Glutamatergic neuron (in vitro differentiated cells): ENCODE results near the gene DUSP10. TPM values are rescaled to one million over a fixed set of nuclear protein-coding genes. Genes with fewer than 3 reads are reported as not detected.

ENCODE experiments used
- DNase-seq: peaks from one replicate; pipeline ENCODE4 v3.0.0; 2022
- H3K27ac Mint-ChIP-seq: one replicate; pipeline ENCODE4 v1.8.0; 2020; ENCODE audit warnings: mild to moderate bottlenecking, mixed read lengths, inconsistent platforms; ENCODE audit not compliant: unreplicated experiment
- H3K27me3 Mint-ChIP-seq: one replicate; pipeline ENCODE4 v1.8.0; 2020; ENCODE audit warnings: mild to moderate bottlenecking, moderate library complexity, mixed read lengths, inconsistent platforms; ENCODE audit not compliant: unreplicated experiment
- H3K36me3 Mint-ChIP-seq: one replicate; pipeline ENCODE4 v1.8.0; 2020; ENCODE audit warnings: mild to moderate bottlenecking, mixed read lengths, inconsistent platforms; ENCODE audit not compliant: unreplicated experiment
- H3K4me1 Mint-ChIP-seq: one replicate; pipeline ENCODE4 v1.8.0; 2020; ENCODE audit warnings: mild to moderate bottlenecking, low read depth, mixed read lengths, inconsistent platforms; ENCODE audit not compliant: unreplicated experiment
- H3K4me3 Mint-ChIP-seq: one replicate; pipeline ENCODE4 v1.8.0; 2020; ENCODE audit warnings: mild to moderate bottlenecking, mixed read lengths, inconsistent platforms; ENCODE audit not compliant: unreplicated experiment
- H3K9me3 Mint-ChIP-seq: one replicate; pipeline ENCODE4 v1.8.0; 2020; ENCODE audit warnings: mild to moderate bottlenecking, moderate library complexity, mixed read lengths, inconsistent platforms; ENCODE audit not compliant: unreplicated experiment
- CTCF ChIP-seq: fragments of 200-600 bp; sonication (generic); IDR thresholded peaks from one replicate; pipeline ENCODE4 v1.5.0; 2021; ENCODE audit not compliant: partially characterized antibody, unreplicated experiment
- total RNA-seq: library from RNA; stranded (reverse); fragmentation: NEBNext Ultra II Directional; extraction: Animal tissue kit (Norgen Biotek cat#: 25700); gene quantifications from one replicate; pipeline ENCODE4 v1.2.1, GENCODE V29; 2021; ENCODE audit not compliant: unreplicated experiment

DUSP10 gene
- total RNA-seq, 1 donor from 2014 or later = 21.5 TPM

DNA sequence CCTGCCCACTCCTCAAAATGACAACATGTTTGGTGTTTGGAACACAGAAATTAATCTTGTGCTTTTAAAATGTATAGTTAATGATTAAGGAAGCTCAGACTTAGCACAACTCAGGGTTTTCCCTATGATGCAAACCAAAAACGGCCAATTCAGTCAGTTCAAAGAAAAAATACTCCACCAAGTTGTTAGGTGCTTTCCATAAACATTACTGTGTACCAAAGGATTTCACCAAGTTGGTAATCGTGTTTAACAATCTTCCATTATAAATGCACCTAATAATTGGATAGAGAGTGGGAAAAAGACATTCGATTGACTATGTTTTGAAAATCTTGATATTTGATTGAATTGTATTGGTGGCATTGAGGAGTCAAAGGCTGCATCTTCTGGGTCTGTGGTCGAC, 33.3 kb upstream of the DUSP10 start:
- TF ChIP-seq CTCF = no peak
- H3K36me3 Mint-ChIP-seq = no peaks in the 10 kb centered on the region
- H3K9me3 Mint-ChIP-seq = no peaks in the 10 kb centered on the region
- DNase-seq = no peak
- H3K27ac Mint-ChIP-seq = no peak overlapping the region
- H3K4me1 Mint-ChIP-seq = no peaks in the 10 kb centered on the region
- no peak overlapping the region for H3K4me3 Mint-ChIP-seq
- H3K27me3 Mint-ChIP-seq = peaks cover 4% of the 10 kb centered on the region

- TF ChIP-seq CTCF = no peak
- H3K4me3 Mint-ChIP-seq = no peak overlapping the region
- no peaks in the 10 kb centered on the region for H3K9me3 Mint-ChIP-seq
- no peaks in the 10 kb centered on the region for H3K36me3 Mint-ChIP-seq
- H3K4me1 Mint-ChIP-seq = no peaks in the 10 kb centered on the region
- DNase-seq = no peak
- H3K27me3 Mint-ChIP-seq = peaks cover 2% of the 10 kb centered on the region
- H3K27ac Mint-ChIP-seq = no peak overlapping the region
These were observed 32.4 kb upstream of the DUSP10 start for GRCh38 chr1:221774054-221774842.

GRCh38 chr1:221773383-221773782, 31.5 kb upstream of the DUSP10 start:
- TF ChIP-seq CTCF = no peak
- H3K4me3 Mint-ChIP-seq = no peak overlapping the region
- no peaks in the 10 kb centered on the region for H3K4me1 Mint-ChIP-seq
- no peak for DNase-seq
- H3K9me3 Mint-ChIP-seq = no peaks in the 10 kb centered on the region
- no peaks in the 10 kb centered on the region for H3K36me3 Mint-ChIP-seq
- H3K27me3 Mint-ChIP-seq = peaks cover 2% of the 10 kb centered on the region
- no peak overlapping the region for H3K27ac Mint-ChIP-seq

DNA sequence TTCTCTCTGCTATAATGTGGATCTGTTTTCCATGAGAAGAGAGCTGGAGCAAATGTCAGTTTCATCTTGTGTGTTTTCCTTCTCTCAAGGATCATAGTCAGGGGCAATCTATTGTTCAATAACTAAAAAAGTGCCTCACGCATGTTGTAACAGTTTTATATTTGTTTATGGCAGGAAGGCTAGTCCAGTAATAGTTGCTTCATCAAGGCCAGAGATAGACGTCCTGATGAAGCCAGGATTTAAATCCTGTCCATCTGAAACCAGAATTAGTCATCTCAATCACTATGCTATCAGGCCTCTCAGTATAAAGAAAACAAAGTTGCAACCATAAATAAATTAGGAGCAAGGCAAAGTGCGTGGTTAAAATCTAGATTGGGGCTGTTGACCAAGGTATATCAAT, 30.2 kb upstream of the DUSP10 start:
- peaks cover 2% of the 10 kb centered on the region for H3K27me3 Mint-ChIP-seq

More for the DNA sequence above, 30.2 kb upstream of the DUSP10 start:
- DNase-seq = no peak
- Mint-ChIP-seq H3K4me3 (no peak overlapping the region), H3K27ac (no peak overlapping the region), H3K36me3 (no peaks in the 10 kb centered on the region), H3K9me3 (no peaks in the 10 kb centered on the region), H3K4me1 (no peaks in the 10 kb centered on the region)
- TF ChIP-seq CTCF = no peak
